HEK293T (cell line): ENCODE results near the gene EDN2.

ENCODE experiments used
- CTCF ChIA-PET: fragments of 350-600 bp; formaldehyde crosslinking; extraction: SDS; loops from one replicate; lab custom pipeline; 2021; ENCODE audit warnings: antibody characterized with exemption, inconsistent platforms; lab: Yijun Ruan, JAX
- POLR2A ChIA-PET: fragments of 350-600 bp; formaldehyde crosslinking; extraction: SDS; loops from one replicate; lab custom pipeline; 2020; ENCODE audit warnings: antibody characterized with exemption, inconsistent platforms; lab: Yijun Ruan, JAX
- DNase-seq: peaks from one replicate; pipeline ENCODE4 v3.0.0; 2012; ENCODE audit warnings: mixed read lengths; ENCODE audit errors: extremely low spot score
- ARNT ChIP-seq: fragments of 450-650 bp; IDR thresholded peaks from 2 replicates; pipeline ENCODE4 v1.6.1; 2017; ENCODE audit warnings: mild to moderate bottlenecking
- BHLHE40 ChIP-seq: fragments of 450-650 bp; IDR thresholded peaks from 2 replicates; pipeline ENCODE4 v1.6.1; 2016; ENCODE audit warnings: mild to moderate bottlenecking, moderate library complexity, borderline replicate concordance
- CTBP1 ChIP-seq: fragments of 450-650 bp; IDR thresholded peaks from 2 replicates; pipeline ENCODE4 v1.6.1; 2016; ENCODE audit warnings: borderline replicate concordance
- ELF4 ChIP-seq: fragments of 450-650 bp; IDR thresholded peaks from 2 replicates; pipeline ENCODE4 v1.6.1; 2017; ENCODE audit warnings: antibody characterized with exemption
- FOXA1 ChIP-seq: fragments of 450-650 bp; IDR thresholded peaks from 2 replicates; pipeline ENCODE4 v1.6.1; 2016; ENCODE audit warnings: mild to moderate bottlenecking
- FOXK2 ChIP-seq: fragments of 450-650 bp; IDR thresholded peaks from 2 replicates; pipeline ENCODE4 v1.6.1; 2016; ENCODE audit warnings: mild to moderate bottlenecking
- FOXM1 ChIP-seq: fragments of 450-650 bp; IDR thresholded peaks from 2 replicates; pipeline ENCODE4 v1.6.1; 2017; ENCODE audit warnings: mild to moderate bottlenecking, borderline replicate concordance
- HDGF ChIP-seq: fragments of 450-650 bp; IDR thresholded peaks from 2 replicates; pipeline ENCODE4 v1.6.1; 2017; ENCODE audit warnings: antibody characterized with exemption, borderline replicate concordance
- L3MBTL2 ChIP-seq: fragments of 450-650 bp; conservative IDR thresholded peaks from 2 replicates; pipeline ENCODE4 v1.6.1; 2016; ENCODE audit warnings: mild to moderate bottlenecking
- LEF1 ChIP-seq: fragments of 450-650 bp; IDR thresholded peaks from 2 replicates; pipeline ENCODE4 v1.6.1; 2017; ENCODE audit warnings: mild to moderate bottlenecking, borderline replicate concordance
- NFRKB ChIP-seq: fragments of 450-650 bp; IDR thresholded peaks from 2 replicates; pipeline ENCODE4 v1.6.1; 2016; ENCODE audit warnings: mild to moderate bottlenecking, moderate library complexity
- SP1 ChIP-seq: fragments of 450-650 bp; IDR thresholded peaks from 2 replicates; pipeline ENCODE4 v1.6.1; 2017
- SUZ12 ChIP-seq: fragments of 450-650 bp; IDR thresholded peaks from 2 replicates; pipeline ENCODE4 v1.6.1; 2016; ENCODE audit warnings: mild to moderate bottlenecking
- TARDBP ChIP-seq: fragments of 450-650 bp; IDR thresholded peaks from 2 replicates; pipeline ENCODE4 v1.6.1; 2016
- ZNF384 ChIP-seq: fragments of 450-650 bp; IDR thresholded peaks from 2 replicates; pipeline ENCODE4 v1.6.1; 2016
- TF ChIP-seq, protein P1 (sequence below): fragments of 450-650 bp; IDR thresholded peaks from 2 replicates; pipeline ENCODE4 v1.6.1; 2016

EDN2 gene

GRCh38 chr1:41482001-41482765 is 2.3 kb downstream of the EDN2 start:
- ChIA-PET CTCF (interaction anchor here (2.4 kb wide), 1 partner anchor 10 kb away, joined by 10 read pairs; no protein-coding TSS in a partner anchor), POLR2A (no interaction called here)
- DNase-seq: no peak
- TF ChIP-seq NFRKB (no peak), LEF1 (no peak), ZNF384 (no peak), FOXA1 (no peak)

DNA sequence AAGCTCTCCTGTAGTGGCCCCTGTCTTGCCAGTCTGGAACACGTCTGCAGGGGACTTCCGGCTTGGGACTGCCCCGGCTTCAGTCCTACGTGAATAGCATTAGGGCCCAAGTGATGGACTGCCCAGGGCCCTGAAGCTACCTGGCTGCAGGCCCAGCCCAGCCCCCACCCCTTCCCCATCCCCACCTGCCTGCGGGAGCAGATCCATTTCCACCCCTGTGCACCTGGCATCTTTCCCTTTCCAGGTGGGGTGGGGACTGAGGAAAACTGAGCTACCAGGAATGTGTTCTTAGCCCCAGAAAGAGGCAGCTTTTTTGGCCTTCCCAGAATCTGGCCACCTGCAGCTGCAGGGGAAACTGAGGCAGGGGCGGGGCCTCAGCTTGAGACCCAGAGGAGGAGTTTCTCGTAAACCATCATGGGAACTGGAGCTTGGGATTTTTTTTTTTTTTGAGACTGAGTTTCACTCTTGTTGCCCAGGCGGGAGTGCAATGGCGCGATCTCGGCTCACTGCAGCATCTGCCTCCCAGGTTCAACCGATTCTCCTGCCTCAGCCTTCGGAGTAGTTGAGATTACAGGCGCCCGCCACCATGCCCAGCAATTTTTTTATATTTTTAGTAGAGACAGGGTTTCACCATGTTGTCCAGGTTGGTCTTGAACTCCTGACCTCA is 3.2 kb downstream of the EDN2 start:
- POLR2A ChIA-PET: no interaction called here
- no peak for TF ChIP-seq L3MBTL2
- TF ChIP-seq FOXM1: no peak
- TF ChIP-seq, protein P1, sequence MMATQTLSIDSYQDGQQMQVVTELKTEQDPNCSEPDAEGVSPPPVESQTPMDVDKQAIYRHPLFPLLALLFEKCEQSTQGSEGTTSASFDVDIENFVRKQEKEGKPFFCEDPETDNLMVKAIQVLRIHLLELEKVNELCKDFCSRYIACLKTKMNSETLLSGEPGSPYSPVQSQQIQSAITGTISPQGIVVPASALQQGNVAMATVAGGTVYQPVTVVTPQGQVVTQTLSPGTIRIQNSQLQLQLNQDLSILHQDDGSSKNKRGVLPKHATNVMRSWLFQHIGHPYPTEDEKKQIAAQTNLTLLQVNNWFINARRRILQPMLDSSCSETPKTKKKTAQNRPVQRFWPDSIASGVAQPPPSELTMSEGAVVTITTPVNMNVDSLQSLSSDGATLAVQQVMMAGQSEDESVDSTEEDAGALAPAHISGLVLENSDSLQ: no peak
- TF ChIP-seq ZNF384: no peak
- no peak for TF ChIP-seq SUZ12
- no peak for DNase-seq
- CTCF ChIA-PET: no interaction called here

GRCh38 chr1:41480204-41481108 is 4.0 kb downstream of the EDN2 start:
- TF ChIP-seq SUZ12: no peak
- ChIA-PET CTCF (interaction anchor here (0.6 kb wide), 1 partner anchor 14 kb away, joined by 3 read pairs; no protein-coding TSS in a partner anchor), POLR2A (no interaction called here)
- no peak for DNase-seq

GRCh38 chr1:41479808-41480160 is 4.7 kb downstream of the EDN2 start:
- ChIA-PET POLR2A (no interaction called here), CTCF (interaction anchor here (0.6 kb wide), 1 partner anchor 15 kb away, joined by 3 read pairs; no protein-coding TSS in a partner anchor)
- TF ChIP-seq FOXM1: no peak
- no peak for TF ChIP-seq ZNF384
- TF ChIP-seq, protein P1: no peak
- no peak for TF ChIP-seq FOXA1
- TF ChIP-seq TARDBP: no peak
- no peak for TF ChIP-seq NFRKB
- no peak for TF ChIP-seq ARNT
- TF ChIP-seq HDGF: no peak
- TF ChIP-seq BHLHE40: no peak
- no peak for TF ChIP-seq ELF4
- no peak for TF ChIP-seq SP1
- no peak for TF ChIP-seq CTBP1
- TF ChIP-seq FOXK2: no peak
- no peak for DNase-seq

DNA sequence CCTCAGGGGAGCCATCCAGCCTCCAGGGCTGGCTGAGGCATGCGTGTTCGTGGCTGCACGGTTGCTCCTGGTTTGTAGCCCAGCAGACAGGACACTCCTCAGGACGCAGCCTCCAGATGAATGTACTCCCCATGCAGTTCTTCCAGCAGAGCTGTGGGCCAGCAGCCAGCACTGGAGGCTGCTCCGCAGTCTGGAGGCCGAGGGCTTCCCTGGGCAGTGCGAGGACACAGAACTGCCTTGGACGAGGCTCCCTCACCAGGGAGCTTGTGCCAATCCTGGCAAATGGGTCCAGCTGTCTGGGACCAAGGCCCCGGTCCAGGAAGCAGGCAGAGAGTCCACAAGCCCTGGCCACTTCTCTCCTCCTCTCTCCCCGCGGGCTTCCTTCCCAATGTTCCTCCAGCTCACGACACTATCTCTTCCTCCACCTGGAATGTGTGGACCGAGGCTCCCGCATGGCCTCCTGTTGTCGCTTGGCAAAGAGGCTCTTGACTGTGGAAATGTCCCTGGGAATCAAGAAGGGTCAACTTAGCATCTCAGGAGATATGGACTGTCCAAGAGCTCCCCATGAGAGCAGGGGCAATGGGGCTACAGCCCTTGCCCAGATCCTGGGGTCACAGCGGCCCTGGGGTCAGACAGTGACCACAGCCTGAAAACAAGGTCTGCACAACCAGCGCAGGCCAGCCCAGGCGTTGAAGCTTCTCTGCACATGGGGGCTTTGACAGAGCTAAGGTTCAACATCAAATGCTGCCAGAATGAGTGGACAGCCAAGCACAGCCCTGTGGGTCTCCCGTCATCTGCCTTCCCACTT is 5.3 kb downstream of the EDN2 start:
- no peak for TF ChIP-seq ARNT
- no peak for TF ChIP-seq ELF4
- no peak for TF ChIP-seq L3MBTL2
- TF ChIP-seq TARDBP: no peak
- no peak for TF ChIP-seq HDGF
- TF ChIP-seq, protein P1: no peak
- TF ChIP-seq BHLHE40: no peak
- no peak for TF ChIP-seq NFRKB
- no peak for TF ChIP-seq ZNF384
- TF ChIP-seq LEF1: no peak
- no peak for TF ChIP-seq FOXA1
- no peak for DNase-seq
- ChIA-PET CTCF (no interaction called here), POLR2A (no interaction called here)
